Calu3 (cell line): ENCODE results near the gene HSBP1L1. TPM values are rescaled to one million over a fixed set of nuclear protein-coding genes. Genes with fewer than 3 reads are reported as not detected.
A peak's percentile ranks its signal among the peaks of the same experiment; 100 is the strongest.
"Not testable (repeated sequence)": the region's sequence is repeated elsewhere in the genome, so short reads cannot be mapped to it uniquely, and the experiment has no call there.

Experiments used
- BruUV-seq: library from RNA; stranded (reverse); fragments of 400-500 nt; replicated peaks from 2 replicates; lab custom pipeline; 2021; lab: Mats Ljungman, UMichigan
- CTCF ChIA-PET: fragments of 300-600 bp; sonication (Branson Sonifier 250); formaldehyde crosslinking; loops from one replicate; lab custom pipeline; 2022; ENCODE audit warnings: antibody characterized with exemption; lab: Charles Lee
- DNase-seq: peaks from one replicate; pipeline ENCODE4 v3.0.0; 2022
- H3K27ac Mint-ChIP-seq: one replicate; pipeline ENCODE4 v1.8.0; 2022; ENCODE audit warnings: mixed read lengths; ENCODE audit not compliant: unreplicated experiment
- H3K27me3 Mint-ChIP-seq: one replicate; pipeline ENCODE4 v1.8.0; 2022; ENCODE audit warnings: mixed read lengths; ENCODE audit not compliant: unreplicated experiment
- H3K36me3 Mint-ChIP-seq: one replicate; pipeline ENCODE4 v1.8.0; 2022; ENCODE audit warnings: mild to moderate bottlenecking, moderate library complexity, mixed read lengths; ENCODE audit not compliant: insufficient read depth, unreplicated experiment
- H3K4me1 Mint-ChIP-seq: one replicate; pipeline ENCODE4 v1.8.0; 2022; ENCODE audit warnings: mild to moderate bottlenecking, low read depth, mixed read lengths; ENCODE audit not compliant: unreplicated experiment
- H3K4me3 Mint-ChIP-seq: one replicate; pipeline ENCODE4 v1.8.0; 2022; ENCODE audit warnings: mild to moderate bottlenecking, low read depth, moderate library complexity, mixed read lengths; ENCODE audit not compliant: unreplicated experiment
- H3K9me3 Mint-ChIP-seq: one replicate; pipeline ENCODE4 v1.8.0; 2022; ENCODE audit warnings: low read depth, mixed read lengths; ENCODE audit not compliant: unreplicated experiment
- CTCF ChIP-seq: fragments of 200-600 bp; IDR thresholded peaks from one replicate; pipeline ENCODE4 v1.8.0; 2022; ENCODE audit warnings: antibody characterized with exemption; ENCODE audit not compliant: unreplicated experiment
- intact Hi-C: fragments of 100-400 bp; cut with micrococcal nuclease; formaldehyde crosslinking; loops from one replicate; pipeline ENCODE4 v1.10.0; 2022; ENCODE audit not compliant: unreplicated experiment
- total RNA-seq: library from RNA; stranded (reverse); gene quantifications from 2 replicates; pipeline ENCODE4 v1.2.3, GENCODE V29; 2022

The HSBP1L1 gene
- total RNA-seq, 1 experiment from 2014 or later: 18.8 TPM

GRCh38 chr18:79955302-79956075 is 9.0 kb upstream of the HSBP1L1 start:
- Mint-ChIP-seq H3K9me3 (no peaks in the 10 kb centered on the region), H3K27ac (peak overlapping the region; percentile 15), H3K4me1 (peaks cover 3% of the 10 kb centered on the region), H3K36me3 (peaks cover 4% of the 10 kb centered on the region), H3K4me3 (no peak overlapping the region), H3K27me3 (no peaks in the 10 kb centered on the region)
- CTCF ChIA-PET: no interaction called here
- TF ChIP-seq CTCF: no peak
- intact Hi-C loops: no loop called here
- DNase-seq: no peak
- BruUV-seq: no TSS peak

- DNase-seq: no peak
- Mint-ChIP-seq H3K9me3 (no peaks in the 10 kb centered on the region), H3K36me3 (no peaks in the 10 kb centered on the region), H3K27me3 (no peaks in the 10 kb centered on the region), H3K4me3 (no peak overlapping the region), H3K4me1 (peaks cover 6% of the 10 kb centered on the region), H3K27ac (peak overlapping the region; percentile 15)
- intact Hi-C loops: no loop called here
- TF ChIP-seq CTCF: no peak
- no TSS peak for BruUV-seq
- CTCF ChIA-PET: no interaction called here
Observed at GRCh38 chr18:79956276-79956675, 8.2 kb upstream of the HSBP1L1 start.

GRCh38 chr18:79958981-79959380 is 5.5 kb upstream of the HSBP1L1 start:
- Mint-ChIP-seq H3K36me3 (peaks cover 5% of the 10 kb centered on the region), H3K27ac (no peak overlapping the region), H3K9me3 (no peaks in the 10 kb centered on the region), H3K27me3 (no peaks in the 10 kb centered on the region), H3K4me3 (no peak overlapping the region), H3K4me1 (peaks cover 24% of the 10 kb centered on the region)
- no peak for DNase-seq
- intact Hi-C loops: no loop called here
- CTCF ChIA-PET: no interaction called here
- no TSS peak for BruUV-seq
- TF ChIP-seq CTCF: no peak

- not testable (repeated sequence) for BruUV-seq
Observed at GRCh38 chr18:79960161-79960801, 4.2 kb upstream of the HSBP1L1 start.

More at GRCh38 chr18:79960161-79960801, 4.2 kb upstream of the HSBP1L1 start:
- H3K9me3 Mint-ChIP-seq, CTCF ChIA-PET, H3K27ac Mint-ChIP-seq, H3K4me3 Mint-ChIP-seq, H3K27me3 Mint-ChIP-seq: not testable (repeated sequence)
- H3K36me3 Mint-ChIP-seq: peaks cover 13% of the 10 kb centered on the region
- H3K4me1 Mint-ChIP-seq: peaks cover 24% of the 10 kb centered on the region
- intact Hi-C loops: loop anchor here (2.0 kb wide), 1 partner anchor 279 kb away; no protein-coding TSS in a partner anchor
- peak; percentile 32 for DNase-seq
